ENCODE measurements around the gene NOLC1. TPM values are rescaled to one million over a fixed set of nuclear protein-coding genes. Genes with fewer than 3 reads are reported as not detected.

The NOLC1 gene
- total RNA-seq, 1 donor from 2014 or later: 260 TPM

GRCh38 chr10:102117391-102118159 lies 34.6 kb upstream of the NOLC1 start:
- Mint-ChIP-seq H3K36me3 (ENCODE audit: low read depth) (no peaks in the 10 kb centered on the region), H3K4me1 (ENCODE audit: low read depth) (peaks cover 68% of the 10 kb centered on the region), H3K27me3 (ENCODE audit: insufficient read depth) (no peaks in the 10 kb centered on the region), H3K4me3 (peak overlapping the region; percentile 88), H3K27ac (peak overlapping the region; percentile 98), H3K9me3 (no peaks in the 10 kb centered on the region)
- DNase-seq (ENCODE audit: low spot score): peak; percentile 45
- intact Hi-C loops (cut with micrococcal nuclease): no loop called here

- intact Hi-C loops (cut with micrococcal nuclease): no loop called here
- peak overlapping the region; percentile 98 for H3K27ac Mint-ChIP-seq
- no peaks in the 10 kb centered on the region for H3K27me3 Mint-ChIP-seq (ENCODE audit: insufficient read depth)
- peaks cover 60% of the 10 kb centered on the region for H3K4me1 Mint-ChIP-seq (ENCODE audit: low read depth)
- no peaks in the 10 kb centered on the region for H3K9me3 Mint-ChIP-seq
- DNase-seq (ENCODE audit: low spot score): no peak
- no peaks in the 10 kb centered on the region for H3K36me3 Mint-ChIP-seq (ENCODE audit: low read depth)
- H3K4me3 Mint-ChIP-seq: peak overlapping the region; percentile 88
These were observed 33.3 kb upstream of the NOLC1 start for GRCh38 chr10:102118867-102119266.

- H3K4me3 Mint-ChIP-seq: peak overlapping the region; percentile 88
- H3K27me3 Mint-ChIP-seq (ENCODE audit: insufficient read depth): no peaks in the 10 kb centered on the region
- peak overlapping the region; percentile 90 for H3K27ac Mint-ChIP-seq
- intact Hi-C loops (cut with micrococcal nuclease): loop anchor here (1.0 kb wide), 3 partner anchors 13 to 383 kb away; partner anchors contain the start of genes ACTR1A and NOLC1
- H3K9me3 Mint-ChIP-seq: no peaks in the 10 kb centered on the region
- no peak for DNase-seq (ENCODE audit: low spot score)
- no peaks in the 10 kb centered on the region for H3K36me3 Mint-ChIP-seq (ENCODE audit: low read depth)
- peaks cover 59% of the 10 kb centered on the region for H3K4me1 Mint-ChIP-seq (ENCODE audit: low read depth)
These were observed 32.6 kb upstream of the NOLC1 start for GRCh38 chr10:102119417-102120141.

GRCh38 chr10:102120142-102120990 lies 31.8 kb upstream of the NOLC1 start, which contains the start of gene LDB1:
LDB1 (minus strand) TSS chr10:102120368; CDS start chr10:102120110, 258 bp downstream.
- peaks cover 52% of the 10 kb centered on the region for H3K4me1 Mint-ChIP-seq (ENCODE audit: low read depth)
- H3K27ac Mint-ChIP-seq: peak within 1 kb of the TSS; percentile 90
- DNase-seq (ENCODE audit: low spot score): peak; percentile 59
- H3K27me3 Mint-ChIP-seq (ENCODE audit: insufficient read depth): no peaks in the 10 kb centered on the region
- intact Hi-C loops (cut with micrococcal nuclease): loop anchor here (1.0 kb wide), 3 partner anchors 12 to 382 kb away; partner anchors contain the start of genes ACTR1A and NOLC1
- peak within 1 kb of the TSS; percentile 88 for H3K4me3 Mint-ChIP-seq
- no peaks in the 10 kb centered on the region for H3K9me3 Mint-ChIP-seq
- no peaks in the 10 kb centered on the region for H3K36me3 Mint-ChIP-seq (ENCODE audit: low read depth)

GRCh38 chr10:102120991-102121738 lies 31.0 kb upstream of the NOLC1 start:
- intact Hi-C loops (cut with micrococcal nuclease): loop anchor here (1.0 kb wide), 3 partner anchors 11 to 381 kb away; partner anchors contain the start of genes ACTR1A and NOLC1
- Mint-ChIP-seq H3K36me3 (ENCODE audit: low read depth) (no peaks in the 10 kb centered on the region), H3K9me3 (no peaks in the 10 kb centered on the region), H3K4me3 (peak overlapping the region; percentile 86), H3K4me1 (ENCODE audit: low read depth) (peaks cover 44% of the 10 kb centered on the region), H3K27me3 (ENCODE audit: insufficient read depth) (no peaks in the 10 kb centered on the region), H3K27ac (peak overlapping the region; percentile 81)
- DNase-seq (ENCODE audit: low spot score): no peak

- Mint-ChIP-seq H3K4me1 (ENCODE audit: low read depth) (peaks cover 37% of the 10 kb centered on the region), H3K27me3 (ENCODE audit: insufficient read depth) (no peaks in the 10 kb centered on the region), H3K36me3 (ENCODE audit: low read depth) (no peaks in the 10 kb centered on the region), H3K27ac (no peak overlapping the region), H3K4me3 (peak overlapping the region; percentile 86), H3K9me3 (no peaks in the 10 kb centered on the region)
- no peak for DNase-seq (ENCODE audit: low spot score)
- intact Hi-C loops (cut with micrococcal nuclease): no loop called here
These were observed 30.3 kb upstream of the NOLC1 start for GRCh38 chr10:102121739-102122372.

- no peaks in the 10 kb centered on the region for H3K36me3 Mint-ChIP-seq (ENCODE audit: low read depth)
- DNase-seq (ENCODE audit: low spot score): no peak
- peak overlapping the region; percentile 47 for H3K4me3 Mint-ChIP-seq
- no peaks in the 10 kb centered on the region for H3K9me3 Mint-ChIP-seq
- intact Hi-C loops (cut with micrococcal nuclease): no loop called here
- peaks cover 31% of the 10 kb centered on the region for H3K4me1 Mint-ChIP-seq (ENCODE audit: low read depth)
- no peaks in the 10 kb centered on the region for H3K27me3 Mint-ChIP-seq (ENCODE audit: insufficient read depth)
- peak overlapping the region; percentile 56 for H3K27ac Mint-ChIP-seq
These were observed 29.7 kb upstream of the NOLC1 start for GRCh38 chr10:102122450-102122849.

GRCh38 chr10:102123223-102123622 lies 29.0 kb upstream of the NOLC1 start:
- Mint-ChIP-seq H3K27me3 (ENCODE audit: insufficient read depth) (no peaks in the 10 kb centered on the region), H3K4me1 (ENCODE audit: low read depth) (peaks cover 23% of the 10 kb centered on the region), H3K27ac (no peak overlapping the region), H3K9me3 (no peaks in the 10 kb centered on the region), H3K36me3 (ENCODE audit: low read depth) (no peaks in the 10 kb centered on the region), H3K4me3 (no peak overlapping the region)
- no peak for DNase-seq (ENCODE audit: low spot score)
- intact Hi-C loops (cut with micrococcal nuclease): no loop called here

- DNase-seq (ENCODE audit: low spot score): no peak
- Mint-ChIP-seq H3K4me1 (ENCODE audit: low read depth) (peaks cover 25% of the 10 kb centered on the region), H3K27me3 (ENCODE audit: insufficient read depth) (no peaks in the 10 kb centered on the region), H3K27ac (no peak overlapping the region), H3K9me3 (no peaks in the 10 kb centered on the region), H3K4me3 (no peak overlapping the region), H3K36me3 (ENCODE audit: low read depth) (peaks cover 17% of the 10 kb centered on the region)
- intact Hi-C loops (cut with micrococcal nuclease): loop anchor here (1.0 to 5.0 kb wide), 12 partner anchors 11 to 581 kb away; partner anchors contain the start of genes ACTR1A, ARL3, ARMH3 and CUEDC2
These were observed 20.7 kb upstream of the NOLC1 start for GRCh38 chr10:102131286-102132170.

- H3K4me1 Mint-ChIP-seq (ENCODE audit: low read depth): peaks cover 25% of the 10 kb centered on the region
- intact Hi-C loops (cut with micrococcal nuclease): loop anchor here (1.0 to 5.0 kb wide), 12 partner anchors 12 to 580 kb away; partner anchors contain the start of genes ACTR1A, ARL3, ARMH3 and CUEDC2
- no peaks in the 10 kb centered on the region for H3K9me3 Mint-ChIP-seq
- peak overlapping the region; percentile 95 for H3K4me3 Mint-ChIP-seq
- H3K27ac Mint-ChIP-seq: peak overlapping the region; percentile 94
- H3K36me3 Mint-ChIP-seq (ENCODE audit: low read depth): peaks cover 19% of the 10 kb centered on the region
- no peak for DNase-seq (ENCODE audit: low spot score)
- H3K27me3 Mint-ChIP-seq (ENCODE audit: insufficient read depth): no peaks in the 10 kb centered on the region
These were observed 20.0 kb upstream of the NOLC1 start for GRCh38 chr10:102132193-102132562.

Data from activated T-helper 1 cell treated with anti-CD3 and anti-CD28 coated beads, Interleukin-12 subunit alpha, Interleukin-12 subunit beta, Interleukin-2, Interleukin-4 antibody, amounts not matched to agents 30 ng/mL and 10 ng/mL and 1 ng/mL, durations not matched to agents 14 hours and 24 hours and 36 hours (primary cell).